GM21576 (cell line): Measurements from ENCODE around the gene MEI4.

Experiments used
- ATAC-seq: cut with Tn5 transposase; IDR thresholded peaks from one replicate; pipeline ENCODE4 v1.9.1; 2021; ENCODE audit warnings: mild to moderate bottlenecking, moderate library complexity; ENCODE audit not compliant: unreplicated experiment

MEI4 gene

GRCh38 chr6:77930382-77930781, 277.5 kb downstream of the MEI4 start:
- no peak for ATAC-seq

- no peak for ATAC-seq
Measured at GRCh38 chr6:77930952-77931351, 278.1 kb downstream of the MEI4 start.

GRCh38 chr6:77962070-77962469, 309.2 kb downstream of the MEI4 start:
- ATAC-seq = no peak

GRCh38 chr6:77965449-77965848, 312.6 kb downstream of the MEI4 start:
- no peak for ATAC-seq

- no peak for ATAC-seq
Measured at GRCh38 chr6:77972334-77972733, 319.5 kb downstream of the MEI4 start.
